Astrocyte (in vitro differentiated cells and primary cell): ENCODE measurements around the gene NFATC4.

Experiments
- CTCF ChIP-seq: IDR thresholded peaks from 2 replicates; pipeline ENCODE4 v1.5.1; 2011; ENCODE audit warnings: low read depth, mild to moderate bottlenecking, inconsistent platforms, low read length, moderate library complexity; ENCODE audit not compliant: insufficient read depth
- EZH2 ChIP-seq: IDR thresholded peaks from 2 replicates; pipeline ENCODE4 v1.6.1; 2012; ENCODE audit warnings: mild to moderate bottlenecking, low read length, inconsistent platforms; ENCODE audit not compliant: insufficient read depth

GRCh38 chr14:24377126-24377525 is 9.1 kb downstream of the NFATC4 start:
- no peak for TF ChIP-seq CTCF
- no peak for TF ChIP-seq EZH2
